Lower leg skin (tissue), 3 donors: ENCODE results near the gene SMAP2.

Experiments used
- CTCF ChIP-seq, 3 donors: fragments of 450-650 bp; IDR thresholded peaks; one replicate each; pipeline ENCODE4 v1.5.1; 2016; ENCODE audit warnings: antibody characterized with exemption in 3 of 3, mild to moderate bottlenecking in 3 of 3, moderate library complexity in 2 of 3
- POLR2A ChIP-seq, 2 donors: fragments of 450-650 bp; IDR thresholded peaks; one replicate each; pipeline ENCODE4 v1.6.1; 2016 to 2017; ENCODE audit warnings: antibody characterized with exemption in 2 of 2, mild to moderate bottlenecking in 1 of 2, moderate library complexity in 1 of 2

DNA sequence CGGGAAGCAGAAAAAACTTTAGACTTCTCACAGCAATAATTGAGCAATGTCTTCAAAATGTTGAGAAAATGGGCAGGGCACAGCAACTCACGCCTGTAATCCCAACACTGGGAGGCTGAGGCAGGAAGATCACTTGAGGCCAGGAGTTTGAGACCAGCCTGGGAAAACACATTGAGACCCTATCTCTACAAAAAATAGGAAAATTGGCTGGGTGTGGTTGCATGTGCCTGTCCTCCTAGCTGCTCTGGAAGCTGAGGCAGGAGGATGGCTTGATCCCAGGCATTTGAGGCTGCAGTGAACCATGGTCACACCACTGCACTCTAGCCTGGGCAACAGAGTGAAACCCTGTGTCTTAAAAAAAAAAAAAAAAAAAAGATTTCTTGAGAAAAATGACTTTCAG lies 95.8 kb downstream of the SMAP2 start:
- TF ChIP-seq POLR2A (IDR thresholded peaks at IDR 0.05) = no peak
- no peak for TF ChIP-seq CTCF (IDR thresholded peaks at IDR 0.05)
